Measurements from ENCODE around the gene CMTM2. TPM values are rescaled to one million over a fixed set of nuclear protein-coding genes. Genes with fewer than 3 reads are reported as not detected.
"Not testable (repeated sequence)": the region's sequence is repeated elsewhere in the genome, so short reads cannot be mapped to it uniquely, and the experiment has no call there.

CMTM2 gene
- total RNA-seq, 1 experiment from 2014 or later: not detected

DNA sequence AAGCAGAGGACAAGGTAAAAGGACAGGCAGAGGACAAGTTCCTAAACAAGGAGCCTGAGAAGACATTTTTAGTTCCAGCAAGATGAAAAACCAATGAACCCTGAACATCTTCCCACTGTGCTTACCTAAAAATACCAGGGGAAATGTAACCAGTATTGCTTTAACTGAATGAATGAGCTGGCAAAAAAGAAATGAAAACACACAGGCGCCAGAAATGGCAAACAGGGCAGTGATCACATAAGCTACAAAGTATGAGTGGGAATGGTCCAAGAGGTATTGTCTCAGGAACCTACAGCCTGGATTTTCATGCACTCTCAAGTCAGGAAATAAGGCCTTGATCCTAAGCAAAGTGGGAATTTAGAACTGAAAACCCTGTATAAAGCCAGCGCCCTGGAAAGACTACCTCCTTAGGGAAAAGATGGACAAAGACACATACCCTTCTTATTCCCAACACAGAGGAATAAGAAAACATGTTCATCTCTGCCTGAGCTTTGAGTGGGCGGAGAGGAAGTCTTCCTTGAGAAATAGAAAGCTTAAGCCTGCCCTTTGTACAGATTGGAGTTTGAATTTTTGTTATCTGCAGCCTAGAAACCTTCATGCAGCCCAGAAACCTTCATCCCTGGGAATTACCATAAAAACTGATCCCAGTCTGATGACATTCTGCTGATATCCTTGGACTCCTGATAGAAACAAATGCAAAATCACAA lies 2.1 kb downstream of the CMTM2 start:
- no peak for DNase-seq (ENCODE audit: low spot score)

DNA sequence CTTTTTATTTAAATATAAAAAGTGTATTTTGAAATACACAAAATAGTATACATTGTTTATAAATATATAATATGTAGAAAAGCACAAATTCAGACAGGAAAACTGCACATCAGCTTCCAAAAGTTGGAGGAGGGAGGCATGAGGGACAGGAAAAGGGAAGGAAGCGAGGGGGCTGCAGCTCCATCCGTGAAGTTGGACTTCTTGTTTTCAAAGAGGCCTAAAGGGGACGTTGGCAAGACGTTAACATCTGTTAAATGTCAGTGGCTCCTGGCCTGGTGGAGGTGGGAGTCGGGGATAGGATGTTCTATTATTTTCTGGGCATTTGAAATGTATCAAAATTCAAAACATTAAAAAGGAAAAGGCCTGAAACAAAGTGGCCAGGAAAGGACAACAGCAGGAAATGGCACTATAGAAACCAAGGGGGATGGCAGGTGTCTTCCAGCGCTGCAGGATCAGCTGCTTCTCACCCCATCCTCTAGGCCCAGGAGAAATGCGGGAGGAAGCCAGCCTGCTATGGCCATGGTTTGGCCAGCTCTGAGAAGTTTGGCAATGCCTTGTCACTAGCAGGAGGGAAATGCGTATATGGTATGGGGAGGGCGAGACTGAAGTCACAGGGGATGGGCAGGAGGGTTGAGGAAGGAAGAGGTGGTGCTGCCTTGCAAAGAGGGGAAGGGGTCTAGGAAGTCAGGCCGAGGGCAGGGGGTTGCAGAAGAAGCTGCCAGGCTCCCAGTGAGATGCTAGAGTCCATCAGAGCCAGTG lies 6.4 kb downstream of the CMTM2 start:
- DNase-seq (ENCODE audit: low spot score): no peak

DNA sequence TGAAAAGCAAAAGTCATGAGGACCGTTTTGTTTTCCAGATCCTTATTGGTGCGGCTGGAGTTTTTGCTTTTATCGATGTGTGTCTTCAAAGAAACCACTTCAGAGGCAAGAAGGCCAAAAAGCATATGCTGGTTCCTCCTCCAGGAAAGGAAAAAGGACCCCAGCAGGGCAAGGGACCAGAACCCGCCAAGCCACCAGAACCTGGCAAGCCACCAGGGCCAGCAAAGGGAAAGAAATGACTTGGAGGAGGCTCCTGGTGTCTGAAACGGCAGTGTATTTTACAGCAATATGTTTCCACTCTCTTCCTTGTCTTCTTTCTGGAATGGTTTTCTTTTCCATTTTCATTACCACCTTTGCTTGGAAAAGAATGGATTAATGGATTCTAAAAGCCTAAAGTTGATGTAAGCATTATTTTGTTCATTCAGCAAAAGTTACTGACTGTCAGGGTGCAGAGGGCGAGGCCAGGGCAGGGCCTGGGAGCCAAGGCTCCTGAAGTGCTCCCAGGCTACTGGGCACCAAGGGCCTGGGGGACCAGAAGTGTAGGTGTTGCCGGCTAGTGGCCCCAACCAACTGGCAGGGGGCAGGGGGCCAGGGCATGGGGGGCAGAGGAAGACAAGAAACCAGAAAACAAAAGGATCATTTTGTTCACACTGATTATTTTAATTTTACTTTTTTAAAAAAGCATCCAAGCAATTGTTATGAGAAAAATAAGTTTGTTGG lies 8.8 kb downstream of the CMTM2 start:
- DNase-seq (ENCODE audit: low spot score): no peak

DNA sequence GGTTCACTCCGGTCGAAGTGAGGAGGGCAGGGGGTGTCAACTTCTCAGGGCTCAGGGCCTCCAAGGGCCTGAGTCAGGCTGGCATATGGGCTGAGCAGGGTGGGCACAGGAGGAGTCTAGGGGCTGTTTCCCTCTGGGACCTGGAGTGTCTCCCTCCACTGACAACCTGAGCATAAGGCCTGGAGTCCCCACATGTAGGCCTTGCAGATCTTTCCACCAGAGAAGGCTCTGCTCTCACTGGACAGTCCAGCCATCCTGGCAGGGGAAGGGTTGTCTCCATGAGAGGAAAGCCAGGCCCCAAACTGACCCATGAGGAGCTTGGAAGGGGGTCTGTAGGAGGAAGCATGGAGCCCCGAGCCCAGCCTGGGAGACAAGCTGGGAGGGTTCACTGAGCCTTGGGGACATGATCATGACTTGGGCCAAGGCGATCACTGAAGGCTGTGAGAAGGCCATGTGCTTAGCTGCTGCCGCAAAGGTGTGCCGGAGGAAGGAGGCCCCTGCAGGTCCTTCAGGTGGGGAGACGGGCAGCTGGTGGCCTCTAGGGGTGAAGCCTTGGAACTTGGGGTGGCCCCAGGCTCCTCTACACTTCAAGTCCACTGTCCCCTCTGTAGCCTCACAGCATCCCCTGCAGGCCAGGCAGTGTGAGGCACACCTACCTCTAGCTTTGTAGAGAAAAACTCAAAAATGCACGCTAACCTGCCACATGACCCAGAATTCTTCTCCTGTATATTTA lies 9.9 kb downstream of the CMTM2 start:
- peak; percentile 78 for DNase-seq (ENCODE audit: low spot score)

DNA sequence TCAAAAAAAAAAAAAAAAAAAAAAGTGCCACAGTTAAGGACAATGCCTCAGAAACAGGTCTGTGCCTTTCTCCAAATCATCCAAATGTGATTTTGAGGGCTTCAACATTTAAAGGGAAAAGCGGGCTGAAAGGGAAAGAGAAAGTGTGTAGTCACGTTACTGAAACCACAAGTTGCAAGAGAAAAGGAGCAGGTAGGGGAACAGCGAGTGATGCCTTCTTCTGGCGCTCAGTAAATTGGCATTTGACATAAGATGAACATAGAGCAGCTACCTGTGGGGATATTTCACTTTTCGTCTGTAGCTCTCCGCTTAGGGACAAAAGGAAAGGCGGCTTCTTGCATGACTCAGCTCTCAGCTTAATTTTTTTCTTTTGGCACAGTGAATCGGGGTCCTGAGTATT lies 11.1 kb downstream of the CMTM2 start:
- DNase-seq (ENCODE audit: low spot score): no peak

DNA sequence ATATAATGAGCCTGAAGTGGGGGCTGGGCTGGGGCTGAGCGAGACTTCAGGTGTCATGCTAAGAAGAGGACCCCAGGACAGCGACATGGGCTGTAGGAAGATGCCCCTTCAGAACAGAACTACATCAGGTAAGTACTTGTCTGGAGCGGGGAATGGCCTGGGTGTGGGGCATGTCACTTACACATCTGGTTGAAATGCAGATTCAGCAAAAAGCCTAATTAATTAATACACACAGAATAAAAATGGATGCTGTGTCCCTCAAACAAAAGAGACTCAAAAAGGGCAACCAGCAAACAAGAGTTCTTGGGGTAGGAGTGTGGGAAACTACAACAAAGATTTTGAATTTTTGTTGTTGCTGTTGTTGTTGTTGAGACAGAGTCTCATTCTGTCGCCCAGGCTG lies 11.8 kb downstream of the CMTM2 start:
- no peak for DNase-seq (ENCODE audit: low spot score)

DNA sequence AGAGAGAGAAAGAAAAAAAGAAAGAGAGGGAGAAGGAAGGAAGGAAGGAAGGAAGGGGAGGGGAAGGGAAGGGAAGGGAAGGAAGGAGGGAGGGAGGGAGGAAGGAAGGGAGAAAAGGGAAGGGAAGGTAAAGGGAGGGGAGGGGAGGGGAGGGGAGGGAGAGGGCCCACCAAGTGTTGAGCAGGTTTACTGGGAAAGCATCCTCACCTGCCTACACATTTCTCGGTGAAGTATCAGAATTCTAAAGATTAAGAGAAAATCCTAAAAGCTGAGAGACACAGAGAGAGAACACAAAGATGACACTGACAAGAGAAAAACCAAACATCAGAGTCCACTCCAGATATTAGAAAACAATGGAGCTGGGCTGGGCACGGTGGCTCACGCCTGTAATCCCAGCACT lies 13.0 kb downstream of the CMTM2 start:
- DNase-seq (ENCODE audit: low spot score): no peak

DNA sequence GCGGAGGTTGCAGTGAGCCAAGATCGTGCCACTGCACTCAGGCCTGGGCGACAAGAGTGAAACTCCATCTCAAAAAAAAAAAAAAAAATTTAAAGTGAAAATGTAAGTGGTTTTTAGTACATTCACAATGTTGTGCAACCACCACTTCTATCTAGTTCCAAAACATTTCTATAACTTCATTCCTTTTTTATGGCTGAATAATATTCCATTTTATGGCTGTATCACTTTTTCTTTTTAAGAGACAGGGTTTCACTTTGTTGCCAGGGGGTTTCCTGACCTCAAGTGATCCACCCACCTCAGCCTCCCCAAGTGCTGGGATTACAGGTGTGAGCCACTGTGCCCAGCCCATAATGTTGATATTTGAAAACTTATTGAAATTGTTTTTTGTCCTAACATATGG lies 13.6 kb downstream of the CMTM2 start:
- DNase-seq (ENCODE audit: low spot score): no peak

DNA sequence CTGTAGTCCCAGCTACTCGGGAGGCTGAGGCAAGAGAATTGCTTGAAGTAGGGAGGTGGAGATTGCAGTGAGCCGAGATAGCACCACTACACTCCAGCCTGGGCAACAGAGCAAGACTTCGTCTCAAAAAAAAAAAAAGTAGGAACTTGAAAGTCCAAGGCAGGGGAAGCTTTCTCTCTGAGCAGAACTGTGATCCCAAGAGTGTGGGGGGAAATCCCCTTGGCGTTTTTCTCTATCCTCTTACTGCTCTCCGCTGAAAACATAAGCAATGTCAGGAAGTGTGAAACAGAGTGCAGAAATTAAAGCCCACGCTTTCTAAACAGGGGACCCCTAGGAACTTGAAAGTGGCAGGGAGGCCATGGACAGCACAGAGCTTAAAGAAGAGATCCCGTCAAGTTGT lies 15.5 kb downstream of the CMTM2 start:
- DNase-seq (ENCODE audit: low spot score): no peak

DNA sequence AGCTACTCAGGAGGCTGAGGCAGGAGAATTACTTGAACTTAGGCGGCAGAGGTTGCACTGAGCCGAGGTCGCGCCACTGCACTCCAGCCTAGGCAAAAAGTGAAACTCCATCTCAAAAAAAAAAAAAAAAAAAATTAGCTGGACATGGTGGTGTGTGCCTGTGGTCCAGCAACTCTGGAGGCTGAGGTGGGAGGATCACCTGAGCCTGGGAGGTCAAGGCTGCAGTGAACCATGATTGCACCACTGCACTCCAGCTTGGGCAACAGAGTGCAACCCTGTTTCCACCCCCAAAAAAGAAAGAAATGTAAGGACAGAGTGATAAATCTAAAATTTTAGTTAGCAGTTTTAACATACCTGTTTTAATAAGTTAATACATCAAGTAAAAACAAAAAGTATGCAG lies 17.3 kb downstream of the CMTM2 start:
- DNase-seq (ENCODE audit: low spot score): not testable (repeated sequence)

DNA sequence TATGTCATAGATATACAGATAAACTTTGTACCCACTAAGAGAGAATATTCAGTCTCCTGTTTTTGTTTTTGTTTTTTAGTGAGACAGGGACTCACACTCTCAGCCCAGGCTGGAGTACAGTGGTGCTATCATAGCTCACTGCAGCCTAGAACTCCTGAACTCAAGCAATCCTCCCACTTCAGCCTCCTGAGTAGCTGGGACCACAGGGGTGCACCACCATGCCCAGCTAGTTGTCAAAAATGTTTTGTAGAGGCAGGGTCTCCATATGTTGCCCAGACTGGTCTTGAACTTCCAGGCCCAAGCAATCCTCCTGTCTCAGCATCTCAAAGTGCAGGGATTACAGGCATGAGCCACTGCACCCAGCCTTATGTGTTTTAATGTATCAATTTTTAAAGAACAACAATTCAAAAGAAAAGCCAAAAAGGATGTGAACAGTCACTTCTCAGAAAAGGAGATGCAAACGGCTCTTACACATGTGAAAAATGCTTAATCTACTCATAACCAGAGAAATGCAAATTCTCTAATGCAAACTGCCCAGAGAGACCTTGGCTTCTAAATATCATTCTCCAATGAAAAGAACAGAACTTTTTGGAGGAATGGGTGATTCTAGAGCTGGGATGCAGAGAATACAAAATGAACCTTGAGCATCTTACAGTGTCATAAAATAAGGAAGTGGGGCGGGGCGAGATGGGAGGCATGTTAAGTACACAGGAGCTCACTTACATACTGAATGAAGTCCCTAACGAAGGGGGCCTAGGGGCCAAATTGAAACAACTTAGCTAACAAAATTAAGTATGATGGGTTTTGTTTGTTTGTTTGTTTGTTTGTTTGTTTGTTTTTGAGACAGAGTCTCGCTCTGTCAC lies 18.0 kb downstream of the CMTM2 start:
- DNase-seq (ENCODE audit: low spot score): no peak

DNA sequence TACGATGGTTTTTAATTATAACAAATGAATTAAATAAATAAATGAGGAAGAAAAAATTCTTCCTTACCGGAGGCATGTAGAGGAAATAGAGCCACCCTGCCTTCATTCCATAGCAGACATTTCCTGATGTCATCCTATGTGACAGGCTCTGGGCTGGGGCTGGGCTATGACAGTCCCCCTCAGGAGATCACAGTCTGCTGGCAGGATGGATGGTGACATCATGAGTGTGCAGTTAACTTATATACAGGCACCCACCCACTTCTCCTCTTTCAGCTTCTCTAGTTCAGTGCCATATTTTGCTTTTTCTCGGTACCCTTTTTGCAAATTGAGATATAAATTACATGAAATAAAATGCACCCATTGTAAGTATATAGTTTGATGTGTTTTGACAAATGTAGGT lies 18.8 kb downstream of the CMTM2 start:
- no peak for DNase-seq (ENCODE audit: low spot score)

DNA sequence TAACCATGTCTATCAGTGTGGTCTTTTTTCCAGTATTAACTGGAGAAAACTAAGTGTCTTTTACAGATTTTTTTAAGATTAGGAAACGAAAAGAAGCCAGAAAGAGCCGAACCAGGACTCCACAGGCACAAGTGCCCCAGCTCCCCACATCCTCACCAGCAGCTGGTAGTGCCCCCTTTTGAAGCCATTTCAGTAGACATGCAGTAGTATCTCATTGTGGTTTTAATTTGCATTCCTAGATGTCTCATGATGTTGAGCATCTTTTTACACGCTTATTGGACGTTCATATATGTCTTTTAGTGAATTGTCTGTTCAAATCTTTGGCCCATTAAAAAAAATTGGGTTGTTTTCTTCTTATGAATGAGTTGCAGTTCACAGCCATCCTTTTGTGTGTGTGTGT lies 20.5 kb downstream of the CMTM2 start:
- DNase-seq (ENCODE audit: low spot score): no peak

DNA sequence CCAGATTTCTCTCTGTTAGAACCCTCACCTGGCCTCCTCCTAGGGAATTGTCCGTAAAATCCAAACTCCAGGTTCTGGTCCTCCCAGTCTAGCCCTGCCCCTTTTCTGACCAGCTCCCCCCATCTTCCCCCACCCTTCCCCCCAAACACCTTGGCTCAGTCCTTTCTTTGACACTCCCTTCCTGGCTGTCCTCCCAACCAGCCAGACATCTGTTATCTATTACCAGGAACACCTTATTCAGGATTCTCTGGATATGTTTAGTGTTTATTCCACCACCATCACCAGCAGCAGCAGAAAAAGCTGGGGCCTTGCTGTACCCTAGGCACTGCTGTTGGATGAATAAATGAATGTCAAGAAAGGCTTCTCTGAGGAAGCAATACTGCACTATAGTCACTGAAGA lies 21.2 kb downstream of the CMTM2 start:
- no peak for DNase-seq (ENCODE audit: low spot score)

DNA sequence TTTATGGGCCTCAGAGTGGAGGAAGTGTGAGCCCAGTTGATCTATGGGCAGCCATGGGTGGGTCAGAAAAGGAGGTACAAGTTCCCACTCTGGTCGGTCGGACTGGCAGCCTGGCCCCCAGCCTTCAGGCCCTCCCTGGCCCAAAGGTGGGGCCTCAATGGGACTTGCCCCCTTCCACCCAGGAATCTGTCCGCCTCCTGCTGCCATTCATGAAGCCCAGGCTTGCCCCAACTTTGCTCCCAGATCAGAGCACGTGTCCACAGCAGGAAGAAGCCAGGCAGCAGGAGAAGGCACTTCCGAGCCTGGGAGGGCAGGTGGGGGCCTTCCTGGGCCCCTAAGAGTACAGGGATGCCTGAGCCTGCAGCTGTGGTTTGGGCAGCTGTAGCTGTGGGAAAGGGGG lies 22.2 kb downstream of the CMTM2 start:
- DNase-seq (ENCODE audit: low spot score): no peak

DNA sequence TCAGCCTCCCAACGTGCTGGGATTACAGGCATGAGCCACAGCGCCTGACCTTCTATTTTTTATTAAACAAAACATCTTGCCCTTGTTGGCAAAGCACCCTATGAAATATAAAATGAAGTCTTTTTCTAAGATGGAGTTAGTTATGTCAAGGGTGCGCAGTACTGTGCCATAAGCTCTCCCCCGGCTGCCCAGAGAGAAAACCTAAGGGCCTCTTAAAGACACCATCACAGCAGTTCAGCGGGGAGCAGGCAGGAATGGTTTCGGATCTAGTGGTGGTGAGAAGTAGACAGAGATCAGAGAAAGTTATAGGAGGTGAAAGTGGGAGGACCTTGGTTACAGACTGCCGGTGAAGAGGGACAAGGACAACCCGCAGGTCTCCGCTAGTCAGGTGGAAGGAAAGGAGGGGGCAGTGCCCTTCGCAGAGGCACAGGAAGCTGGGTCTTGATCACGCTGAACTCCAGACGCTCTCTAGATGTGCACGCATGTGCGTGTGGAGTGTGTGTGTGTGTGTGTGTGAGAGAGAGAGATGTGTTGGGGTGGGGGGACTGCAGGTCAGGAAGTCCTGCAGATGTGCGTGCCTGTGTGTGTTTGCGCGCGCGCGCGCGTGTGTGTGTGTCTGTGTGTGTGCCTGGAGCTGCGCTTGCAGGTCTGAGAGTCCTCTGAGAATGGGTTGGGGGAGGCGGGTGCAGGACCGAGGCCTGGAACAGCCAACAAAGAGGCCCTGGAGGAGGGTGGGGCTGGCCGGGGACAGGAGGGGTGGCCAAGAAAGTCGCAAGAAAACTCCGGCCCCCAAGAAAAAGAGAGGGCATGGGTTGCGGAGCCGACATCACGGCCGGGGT lies 24.5 kb downstream of the CMTM2 start:
- peak; percentile 15 for DNase-seq (ENCODE audit: low spot score)

DNA sequence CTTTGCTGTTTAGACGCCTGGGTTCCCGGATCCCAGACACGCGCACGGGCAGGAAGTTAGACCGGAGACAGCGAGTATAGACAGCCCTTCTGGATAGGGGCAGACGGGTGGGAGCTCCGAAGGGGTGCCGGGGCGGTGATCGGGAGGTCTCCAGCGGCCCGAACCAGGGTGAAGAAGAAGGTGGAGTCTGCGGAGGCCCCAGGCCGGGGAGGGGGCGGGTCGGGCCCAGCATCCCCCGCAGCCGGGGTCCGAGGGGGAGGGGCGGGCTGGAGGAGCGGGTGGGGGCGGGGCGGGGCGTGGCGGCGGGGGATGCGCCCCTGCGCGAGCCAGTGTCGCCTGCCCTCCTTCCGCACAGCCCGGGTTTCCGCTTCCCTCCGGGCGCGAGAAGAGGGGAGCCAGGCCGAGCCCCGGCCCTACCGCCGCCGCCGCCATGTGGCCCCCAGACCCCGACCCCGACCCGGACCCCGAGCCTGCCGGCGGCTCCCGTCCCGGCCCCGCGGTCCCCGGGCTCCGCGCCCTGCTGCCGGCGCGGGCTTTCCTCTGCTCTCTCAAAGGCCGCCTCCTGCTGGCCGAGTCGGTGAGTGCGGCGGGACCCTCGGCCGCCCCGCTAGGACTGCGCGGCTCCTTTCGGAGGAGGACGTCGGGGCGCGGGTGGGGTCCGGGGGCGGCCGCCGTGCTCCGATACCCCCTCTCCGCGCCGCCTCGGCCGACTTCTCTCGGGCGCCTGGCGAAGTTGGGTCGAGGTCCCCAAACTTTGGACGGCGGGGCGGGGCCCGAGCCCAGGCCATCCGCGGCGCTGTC lies 25.3 kb downstream of the CMTM2 start, which contains the start of gene CMTM3:
Gene CMTM3 (plus strand): TSS at position 329 of the 801 bp plus-strand sequence. CDS start 102 bp downstream, at position 431.
- peak; percentile 33 for DNase-seq (ENCODE audit: low spot score)

DNA sequence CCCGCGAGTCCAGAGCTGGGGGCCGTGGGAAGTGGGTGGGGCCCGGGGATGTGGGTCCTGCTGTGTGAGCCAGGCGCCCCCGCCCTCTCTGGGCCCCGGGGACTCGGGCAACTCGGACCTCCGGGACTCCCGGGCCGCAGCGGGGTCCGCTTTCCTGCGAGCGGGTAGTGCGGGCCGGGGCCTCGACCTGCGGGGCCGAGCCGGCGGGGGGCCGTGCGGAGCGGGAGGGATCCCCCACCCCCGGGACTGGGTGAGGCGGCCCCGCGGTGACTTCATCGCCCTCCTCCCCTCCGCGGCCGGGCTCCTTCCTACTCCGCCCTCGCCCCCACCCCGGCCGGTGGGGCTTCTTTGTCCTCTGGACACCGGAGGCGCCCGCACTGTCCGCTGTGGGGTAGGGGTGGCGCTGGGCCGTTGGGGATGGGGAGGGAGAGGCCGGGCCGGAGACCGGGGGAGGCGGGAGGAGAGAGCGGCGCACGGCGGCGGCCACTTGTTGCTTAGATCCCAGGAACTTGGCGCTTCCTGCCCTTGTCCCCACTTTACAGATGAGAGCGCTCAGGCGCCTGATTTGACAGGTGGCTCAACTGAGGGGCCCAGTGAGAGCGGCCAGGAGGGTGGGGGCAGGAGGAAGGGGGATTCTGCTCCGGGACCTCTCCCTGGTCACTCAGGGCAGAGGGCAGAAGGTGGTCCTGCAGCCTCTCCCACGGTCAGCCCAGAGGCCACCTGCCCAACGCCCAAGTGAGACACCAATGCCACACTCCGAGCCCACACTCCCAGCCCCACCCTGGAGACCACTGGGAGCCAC lies 26.1 kb downstream of the CMTM2 start:
- peak; percentile 40 for DNase-seq (ENCODE audit: low spot score)

Measured in HT-29 (cell line).